HPDE6-E6E7 (cell line): ENCODE results near the gene GRIA1.
A peak's percentile ranks its signal among the peaks of the same experiment; 100 is the strongest.
"Not testable (repeated sequence)": the region's sequence is repeated elsewhere in the genome, so short reads cannot be mapped to it uniquely, and the experiment has no call there.

Experiments
- DNase-seq: peaks from one replicate; pipeline ENCODE4 v3.0.0; 2011; ENCODE audit warnings: missing footprints; ENCODE audit errors: extremely low spot score

The GRIA1 gene

DNA sequence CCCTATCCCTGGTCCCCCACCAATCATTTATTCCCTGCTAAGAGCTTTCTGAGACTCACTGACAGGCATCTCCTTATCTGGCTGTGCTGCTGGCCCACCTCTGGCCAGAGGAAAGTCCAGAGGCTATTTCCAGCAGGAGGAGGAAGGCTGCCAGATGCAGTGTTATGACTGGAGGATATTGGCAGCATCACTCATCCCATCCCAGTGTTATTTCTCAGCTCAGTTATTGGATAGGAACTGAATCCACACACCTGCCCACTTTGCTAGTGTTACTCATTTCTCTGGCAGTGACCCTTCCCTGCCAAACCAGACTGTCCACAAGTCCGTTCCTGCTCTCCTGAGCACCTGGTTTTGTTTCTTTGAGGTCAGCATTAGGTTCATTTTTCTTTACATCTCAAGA is 228.2 kb downstream of the GRIA1 start:
- peak; percentile 45 for DNase-seq

DNA sequence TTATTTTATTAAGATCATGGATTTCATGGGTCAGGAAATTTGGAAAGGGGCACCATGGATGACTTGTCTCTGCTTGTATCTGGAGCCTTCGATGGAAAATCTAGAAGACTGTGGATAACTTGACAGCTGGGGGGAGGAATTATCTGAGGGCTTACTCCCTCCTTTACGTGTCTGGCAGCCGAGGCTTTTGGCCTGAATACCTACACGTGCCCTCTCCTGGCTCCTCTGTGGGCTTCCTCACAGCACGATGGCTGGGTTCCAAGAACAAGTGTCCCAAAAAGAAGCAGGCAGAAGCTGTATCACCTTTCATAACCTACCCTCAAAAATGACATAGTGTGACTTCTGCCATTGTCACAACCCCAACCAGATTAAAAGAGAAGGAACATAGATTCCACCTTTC is 228.9 kb downstream of the GRIA1 start:
- no peak for DNase-seq

DNA sequence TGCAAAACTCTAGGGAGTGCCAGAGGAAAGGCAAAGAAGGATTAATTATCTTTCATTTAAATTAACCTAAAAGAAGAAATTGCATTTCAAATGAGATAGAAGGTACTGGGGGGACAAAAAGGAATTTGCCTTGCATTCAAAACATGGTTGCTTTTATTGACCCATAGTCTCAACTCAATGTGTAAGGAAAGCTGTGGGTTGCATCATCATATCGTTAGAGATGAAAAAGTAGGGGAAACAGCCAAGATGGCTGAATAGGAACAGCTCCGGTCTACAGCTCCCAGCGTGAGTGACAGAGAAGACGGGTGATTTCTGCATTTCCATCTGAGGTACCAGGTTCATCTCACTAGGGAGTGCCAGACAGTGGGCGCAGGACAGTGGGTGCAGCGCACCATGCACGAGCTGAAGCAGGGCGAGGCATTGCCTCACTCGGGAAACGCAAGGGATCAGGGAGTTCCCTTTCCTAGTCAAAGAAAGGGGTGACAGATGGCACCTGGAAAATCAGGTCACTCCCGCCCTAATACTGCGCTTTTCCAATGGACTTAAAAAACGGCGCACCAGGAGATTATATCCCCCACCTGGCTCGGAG is 232.6 kb downstream of the GRIA1 start:
- DNase-seq, result not testable (repeated sequence)

DNA sequence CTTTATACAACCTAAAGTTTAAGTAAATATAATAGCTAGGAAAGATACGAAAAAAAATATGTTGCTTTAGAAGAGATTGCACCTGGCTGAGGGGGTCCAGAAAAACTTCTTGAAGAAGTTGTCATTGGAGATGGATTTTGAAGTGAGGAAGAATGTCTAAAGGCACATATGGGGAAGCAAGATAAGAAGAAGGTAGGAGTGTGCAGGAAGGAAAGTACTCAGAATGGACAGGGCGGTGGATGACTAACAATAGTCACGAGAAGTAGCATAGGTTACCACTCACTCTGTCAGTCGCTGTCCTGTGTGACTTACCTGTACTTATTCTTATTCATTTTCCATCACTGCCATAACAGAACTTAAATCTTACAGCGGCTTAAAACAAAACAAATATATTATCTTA is 251.6 kb downstream of the GRIA1 start:
- DNase-seq, result no peak

DNA sequence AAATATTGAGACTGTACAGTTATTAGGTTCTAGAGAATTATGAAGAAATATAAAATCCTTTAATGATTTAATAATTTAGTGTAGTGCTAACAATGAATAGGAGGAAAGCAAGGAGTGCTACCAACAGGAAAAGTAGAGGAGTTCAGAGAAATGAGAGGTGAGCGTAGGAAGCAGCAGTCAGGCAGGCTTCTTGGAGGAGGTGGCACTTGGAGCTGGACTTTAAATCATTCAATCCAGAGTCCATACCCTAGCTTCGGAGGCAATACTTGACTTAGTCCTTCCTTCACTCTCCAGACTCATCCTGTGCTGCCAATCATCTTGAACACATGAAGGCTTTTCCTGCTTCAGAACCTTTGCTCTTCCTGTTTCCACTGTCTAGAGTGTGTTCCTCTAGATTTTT is 254.3 kb downstream of the GRIA1 start:
- DNase-seq, result no peak

DNA sequence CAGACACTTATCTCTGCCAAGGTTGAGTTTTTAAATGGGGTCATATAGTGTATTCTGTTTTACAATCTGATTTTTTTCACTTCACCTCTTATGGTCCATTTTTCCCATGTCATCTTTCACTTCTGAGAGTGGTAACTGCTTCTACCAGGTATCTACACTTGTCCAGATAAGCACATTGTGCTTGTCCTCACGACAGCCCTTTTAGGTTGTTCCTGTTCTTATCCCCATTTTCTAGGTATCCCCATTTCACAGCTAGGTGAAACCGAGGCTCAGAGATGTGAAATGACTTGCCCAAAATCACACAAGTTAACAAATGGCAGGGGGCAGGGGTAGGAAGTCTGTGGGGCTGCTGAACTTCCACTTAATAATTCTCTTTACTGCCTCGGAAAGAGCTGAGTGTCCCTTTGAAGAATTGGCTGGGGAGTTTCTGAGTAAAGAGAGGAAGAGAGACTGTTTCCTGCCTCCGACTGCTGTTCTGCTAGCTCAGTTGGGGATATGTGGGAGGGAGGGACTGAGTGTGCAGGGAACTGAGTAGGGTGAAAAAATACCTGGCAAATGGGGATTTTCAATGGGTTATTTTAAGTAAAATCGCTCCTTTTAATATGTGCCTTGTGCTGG is 255.4 kb downstream of the GRIA1 start:
- no peak for DNase-seq

DNA sequence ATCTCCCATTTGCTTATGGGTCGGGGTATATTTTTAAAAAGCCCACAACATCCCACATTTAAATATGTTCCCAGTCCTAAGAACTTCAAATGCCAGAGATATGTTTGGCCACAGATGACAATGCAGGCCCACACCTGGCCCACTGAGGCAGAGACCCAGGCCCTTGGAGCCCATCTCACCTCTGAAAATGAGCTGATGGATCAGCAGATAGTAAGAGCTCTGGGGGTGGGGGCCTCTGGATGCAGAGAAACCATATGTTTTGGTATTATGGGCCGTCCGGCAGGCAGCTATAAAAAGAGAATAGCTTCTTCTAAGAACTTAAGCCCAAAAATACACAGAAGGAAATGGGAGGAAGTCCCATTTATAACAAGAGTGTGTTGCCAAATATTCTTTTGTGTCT is 256.0 kb downstream of the GRIA1 start:
- DNase-seq, result no peak

DNA sequence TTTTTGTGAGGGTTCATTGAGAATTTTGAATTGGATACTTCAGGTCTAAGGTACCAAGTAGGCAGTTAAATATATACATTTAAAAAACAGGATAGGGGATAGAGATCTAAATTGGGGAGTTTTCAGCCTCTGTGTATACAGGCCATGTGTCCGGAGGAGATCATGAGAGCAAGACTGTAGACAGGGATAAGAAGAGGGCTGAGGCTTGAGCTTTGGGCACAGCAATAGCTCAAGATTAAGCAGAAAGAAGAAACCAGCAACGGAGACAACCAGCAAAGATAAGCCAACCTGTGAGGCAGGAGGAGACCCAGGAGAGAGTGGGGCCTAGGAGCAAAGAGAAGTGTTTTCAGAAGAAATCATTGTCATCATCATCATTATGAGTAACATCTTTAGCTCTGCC is 258.4 kb downstream of the GRIA1 start:
- no peak for DNase-seq

DNA sequence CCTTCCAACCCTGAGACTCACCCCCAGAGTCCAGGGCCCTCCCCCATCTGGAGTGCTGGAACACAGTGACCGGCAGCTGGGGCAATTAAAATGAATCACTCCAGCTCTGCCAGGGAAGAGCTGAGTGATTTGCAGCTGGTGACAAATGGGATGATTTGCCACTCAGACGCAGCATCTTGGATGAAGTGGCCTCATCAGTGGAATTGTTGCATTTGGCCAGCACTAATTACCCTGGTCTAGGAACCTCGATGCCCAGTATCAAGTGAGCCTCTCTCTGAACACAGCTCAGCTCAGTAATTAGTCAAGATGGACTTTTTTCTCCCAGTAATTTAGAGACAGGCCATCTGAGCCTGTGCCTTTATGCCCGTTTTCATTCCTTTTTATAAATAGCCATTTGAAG is 259.5 kb downstream of the GRIA1 start:
- no peak for DNase-seq

DNA sequence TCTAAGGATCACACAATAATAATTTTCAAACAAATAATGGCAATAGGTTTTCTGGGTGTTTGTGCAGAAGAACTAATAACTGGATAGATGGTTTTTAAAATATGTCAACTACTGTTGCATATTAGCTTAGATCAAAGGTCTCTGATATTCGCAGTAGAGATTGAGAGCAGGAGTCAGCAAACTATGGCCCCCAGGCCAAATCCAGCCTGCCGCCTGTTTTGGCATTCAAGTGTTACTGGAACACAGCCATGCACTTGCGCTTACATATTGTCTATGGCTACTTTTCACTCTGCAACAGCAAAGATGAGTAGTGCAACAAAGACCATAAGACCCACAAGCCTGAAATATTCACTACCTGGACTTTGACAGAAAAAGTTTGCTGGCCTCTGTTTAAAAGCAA is 260.8 kb downstream of the GRIA1 start:
- DNase-seq, result no peak

DNA sequence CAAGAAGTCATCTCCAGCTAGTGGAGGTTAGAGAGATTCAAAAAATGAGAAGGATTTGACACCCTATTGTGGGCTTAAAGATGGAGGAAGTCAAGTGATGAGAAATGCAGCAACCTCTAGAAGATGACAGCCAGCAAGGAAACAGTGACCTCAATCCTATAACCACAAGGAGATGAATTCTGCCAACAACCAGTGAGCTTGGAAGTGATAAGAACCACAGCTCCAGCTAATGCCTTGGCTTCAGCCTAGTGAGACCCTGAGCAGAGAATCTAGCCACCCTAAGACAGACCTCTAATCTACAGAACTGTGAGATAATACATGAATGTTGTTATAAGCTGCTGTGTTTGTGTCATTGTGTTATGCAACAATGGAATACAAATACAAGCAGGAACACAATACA is 262.4 kb downstream of the GRIA1 start:
- no peak for DNase-seq

DNA sequence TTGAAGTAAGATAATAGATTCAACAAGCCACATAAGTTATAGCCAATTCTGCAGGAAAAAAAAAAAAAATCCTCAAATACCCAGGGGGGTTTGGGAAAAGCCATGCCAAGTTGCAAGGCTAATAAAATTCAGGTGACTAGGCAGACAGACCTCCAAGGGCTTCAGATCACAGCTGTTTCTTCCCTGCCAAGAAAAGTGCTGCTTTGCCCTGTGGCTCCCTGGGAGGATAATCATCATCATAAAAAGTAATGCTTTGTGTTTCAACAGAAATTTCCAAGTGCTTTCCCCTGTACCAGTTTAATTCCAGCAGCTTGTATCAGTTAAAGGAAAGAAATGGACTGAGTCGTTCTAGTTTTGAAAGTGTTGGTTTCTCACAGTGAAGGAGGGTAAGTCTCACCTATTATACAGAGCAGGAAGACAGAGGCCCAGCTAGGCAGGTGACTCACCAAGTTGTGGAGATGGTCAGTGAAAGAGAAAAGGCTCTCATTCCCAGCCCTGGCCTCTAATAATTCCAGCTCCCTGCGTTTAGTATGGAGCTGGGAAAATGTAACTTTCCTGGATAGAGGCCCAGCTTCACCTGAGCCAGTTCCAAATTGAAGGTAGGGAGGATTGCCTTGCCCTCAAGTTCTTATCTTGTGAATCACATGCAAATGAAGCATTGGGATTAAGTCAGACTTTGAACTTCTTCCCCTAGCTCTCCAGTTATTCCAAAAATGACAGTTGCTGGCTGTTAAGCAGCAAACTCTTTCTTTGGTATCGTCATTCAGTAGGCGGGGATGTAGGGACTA is 263.4 kb downstream of the GRIA1 start:
- peak; percentile 10 for DNase-seq

DNA sequence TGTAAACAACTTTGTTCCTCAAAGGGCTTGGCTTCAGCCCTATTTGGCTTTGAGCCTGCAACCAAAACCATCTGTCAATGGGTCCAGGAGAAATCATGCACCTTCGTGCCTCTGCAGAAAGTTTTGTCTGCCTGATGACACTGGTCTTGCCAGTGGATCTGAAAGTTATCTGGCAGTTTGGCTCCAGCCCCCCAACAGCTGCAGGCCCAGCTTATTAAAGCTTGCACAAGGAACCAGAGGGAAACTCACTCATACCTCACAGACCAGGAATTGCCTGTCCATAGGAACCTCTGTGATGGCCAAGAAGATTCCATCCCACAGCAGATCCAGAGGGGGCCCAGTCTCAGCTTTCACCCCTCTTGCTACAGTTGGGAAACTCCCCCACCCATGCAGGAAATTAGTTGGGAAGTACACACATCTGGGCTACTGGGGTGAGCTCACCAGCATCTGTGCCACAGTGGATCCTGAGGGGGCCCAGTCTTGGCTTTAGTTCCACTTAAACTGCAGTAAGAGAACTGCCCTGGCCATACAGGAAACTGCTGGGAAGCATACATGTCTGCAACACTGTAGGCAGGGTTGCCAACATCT is 265.5 kb downstream of the GRIA1 start:
- no peak for DNase-seq

DNA sequence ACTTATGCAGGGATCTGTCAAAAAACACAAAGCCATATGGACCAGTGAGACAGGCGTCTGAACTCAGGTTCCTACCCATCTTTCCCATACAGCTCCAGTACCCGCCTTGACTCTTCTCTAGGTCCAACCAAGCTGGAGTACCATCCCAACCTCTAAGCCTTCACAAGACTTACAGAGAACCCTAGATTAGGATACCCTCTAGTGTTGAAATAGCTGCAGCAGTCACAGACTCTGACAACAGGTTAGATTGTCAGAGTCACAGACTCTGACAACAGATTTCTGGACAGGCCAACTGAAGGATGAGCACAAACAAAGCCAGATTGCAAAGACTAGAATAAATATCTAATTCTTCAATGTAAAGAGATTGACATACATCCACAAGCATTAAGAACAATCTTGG is 266.1 kb downstream of the GRIA1 start:
- no peak for DNase-seq

DNA sequence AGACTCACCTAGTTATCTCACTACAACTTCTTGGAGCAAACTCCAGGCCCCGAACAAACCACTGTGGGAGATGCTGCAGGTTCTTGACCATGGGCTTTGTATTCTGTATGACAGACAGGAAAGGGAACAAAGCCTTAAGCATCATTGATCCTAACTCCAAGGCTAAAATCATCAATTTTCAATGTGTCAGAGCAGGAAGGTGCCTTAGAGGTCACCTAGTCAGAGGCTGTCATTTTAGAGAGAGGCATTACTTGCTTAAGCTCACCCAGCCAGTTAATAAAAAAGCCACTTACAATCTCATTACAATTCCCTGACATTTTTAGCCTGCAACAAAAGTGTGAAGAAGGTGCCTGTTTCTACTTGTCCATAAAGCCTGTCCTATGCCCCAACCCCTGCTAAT is 275.5 kb downstream of the GRIA1 start:
- no peak for DNase-seq

DNA sequence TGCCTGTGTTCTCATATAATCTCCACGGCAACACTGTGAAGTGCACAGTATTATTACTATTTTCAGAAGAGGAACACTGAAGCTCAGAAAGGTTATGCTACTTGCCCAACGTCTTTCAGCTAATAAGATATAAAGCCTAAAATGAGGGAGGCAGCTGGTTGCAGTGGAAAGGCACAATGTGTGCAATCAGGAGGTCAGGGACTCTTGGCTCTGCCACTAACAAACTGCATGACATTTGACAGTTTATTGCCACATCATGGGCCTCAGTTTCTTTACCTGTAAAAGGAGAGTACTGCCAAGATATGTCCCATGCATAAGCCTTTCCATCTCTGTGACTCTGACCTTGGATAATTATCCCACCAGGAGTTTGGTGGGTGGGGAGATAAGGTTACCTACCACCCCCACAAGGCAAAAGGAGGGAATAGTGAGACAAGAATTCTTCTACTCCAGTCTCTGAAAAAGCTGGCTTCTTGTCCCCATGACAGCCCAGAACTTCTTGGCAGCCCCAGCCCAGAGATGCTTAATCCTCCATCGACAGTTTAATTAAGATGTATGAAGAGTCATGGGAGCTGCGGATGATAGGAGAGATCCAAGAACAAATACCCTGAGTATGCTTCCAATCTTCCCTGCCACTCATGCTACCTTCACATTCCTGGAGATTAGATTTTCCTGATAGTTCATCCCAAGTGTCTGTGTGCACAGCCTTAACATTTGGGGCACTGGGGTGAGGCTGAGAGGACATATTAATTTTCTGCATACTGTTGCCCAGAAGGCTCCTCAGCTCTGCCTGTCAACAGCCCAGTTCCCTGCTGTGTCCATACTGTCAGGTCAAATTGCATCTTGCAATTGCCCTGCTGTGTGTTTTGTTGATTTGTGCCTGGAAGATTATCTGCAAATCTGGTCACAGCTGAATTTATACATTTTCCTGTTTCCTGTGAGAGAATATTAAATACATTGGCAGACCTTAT is 277.0 kb downstream of the GRIA1 start:
- DNase-seq, result no peak

DNA sequence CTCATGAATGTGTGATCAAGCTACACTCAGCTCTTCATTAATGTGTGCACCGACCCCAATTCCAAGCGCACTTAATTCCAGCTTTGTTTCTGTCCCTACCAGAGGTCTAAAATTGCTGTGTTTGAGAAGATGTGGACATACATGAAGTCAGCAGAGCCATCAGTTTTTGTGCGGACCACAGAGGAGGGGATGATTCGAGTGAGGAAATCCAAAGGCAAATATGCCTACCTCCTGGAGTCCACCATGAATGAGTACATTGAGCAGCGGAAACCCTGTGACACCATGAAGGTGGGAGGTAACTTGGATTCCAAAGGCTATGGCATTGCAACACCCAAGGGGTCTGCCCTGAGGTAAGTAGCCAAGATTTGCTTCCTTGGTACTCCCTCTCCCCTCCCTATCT is 279.6 kb downstream of the GRIA1 start:
- DNase-seq, result no peak

DNA sequence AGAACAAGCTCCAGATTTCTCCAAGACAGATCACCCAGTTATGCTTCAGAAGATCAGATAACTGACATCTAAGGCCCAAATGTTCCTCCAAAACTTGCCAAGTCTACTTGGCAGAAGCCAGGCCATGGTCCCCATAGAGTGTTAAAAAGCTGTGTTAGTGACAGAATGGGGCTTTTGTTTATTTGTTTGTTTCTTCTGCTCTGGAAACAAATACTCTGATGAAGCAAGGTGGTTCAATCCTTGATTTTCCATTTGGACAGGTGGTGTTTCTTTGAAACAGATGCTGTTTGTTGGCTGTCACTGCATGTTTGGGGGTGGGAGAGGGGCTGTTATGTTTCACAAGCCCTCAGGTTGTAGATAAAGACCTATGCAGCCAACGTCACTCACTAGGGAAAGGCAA is 284.2 kb downstream of the GRIA1 start:
- DNase-seq, result no peak

DNA sequence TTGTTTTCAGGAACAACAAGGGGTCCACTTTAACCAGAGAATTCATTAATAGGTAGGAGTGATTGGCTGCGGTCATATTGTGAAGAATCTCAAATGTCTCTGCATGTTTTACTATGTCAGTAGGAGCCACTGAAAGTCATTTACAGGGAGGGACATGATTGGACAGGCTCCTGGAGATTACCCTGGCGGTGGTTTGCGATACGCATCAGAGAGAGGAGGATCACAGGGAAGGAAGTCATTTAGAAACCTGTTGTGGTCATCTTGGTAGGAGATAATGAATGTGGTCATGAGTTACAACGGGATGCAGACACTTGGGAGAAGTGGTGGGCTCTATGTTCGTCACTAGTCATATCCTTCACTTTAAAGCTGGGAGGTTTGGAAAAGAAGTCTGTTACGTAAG is 285.5 kb downstream of the GRIA1 start:
- no peak for DNase-seq

DNA sequence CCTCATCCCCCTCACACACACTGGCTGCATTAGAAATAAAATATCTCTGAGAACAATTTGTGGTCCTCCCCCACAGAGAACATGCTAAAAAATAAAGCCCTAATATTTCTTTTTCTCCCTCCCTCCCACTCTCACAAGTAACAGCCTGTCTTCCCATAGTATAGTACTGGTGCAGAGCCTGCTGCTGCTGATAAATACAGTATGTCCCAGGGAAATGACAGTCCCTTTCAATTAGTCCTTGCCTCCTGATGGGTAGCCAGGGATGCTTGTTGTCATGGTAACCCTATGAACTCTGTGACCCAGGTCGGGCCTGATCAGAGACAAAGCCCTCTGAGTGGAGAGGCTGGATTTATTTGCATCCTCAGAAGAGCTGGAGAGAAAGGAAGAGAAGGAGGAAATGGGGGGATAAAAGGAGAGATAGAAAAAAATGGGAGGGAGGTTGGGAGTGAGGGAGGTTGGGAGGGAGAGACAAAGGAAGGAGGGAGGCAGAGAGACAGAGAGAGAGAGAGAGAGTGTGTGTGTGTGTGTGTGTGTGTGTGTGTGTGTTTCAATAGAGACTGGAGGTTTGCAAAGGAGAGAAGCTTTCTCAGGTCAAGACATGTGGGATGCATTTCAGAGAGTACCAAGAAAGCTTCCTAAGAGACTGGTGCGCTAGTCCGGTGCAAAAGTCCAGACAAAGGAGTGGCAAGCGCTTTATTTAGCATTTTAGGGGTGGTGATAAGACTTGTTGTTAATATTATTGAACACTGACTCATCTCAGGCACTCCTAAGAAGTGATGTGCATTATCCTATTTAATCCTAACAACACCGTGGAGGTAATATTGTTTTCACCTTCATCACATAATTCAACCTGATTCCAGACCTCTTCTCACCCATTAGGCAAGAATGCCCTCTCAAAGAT is 287.5 kb downstream of the GRIA1 start:
- DNase-seq, result no peak

DNA sequence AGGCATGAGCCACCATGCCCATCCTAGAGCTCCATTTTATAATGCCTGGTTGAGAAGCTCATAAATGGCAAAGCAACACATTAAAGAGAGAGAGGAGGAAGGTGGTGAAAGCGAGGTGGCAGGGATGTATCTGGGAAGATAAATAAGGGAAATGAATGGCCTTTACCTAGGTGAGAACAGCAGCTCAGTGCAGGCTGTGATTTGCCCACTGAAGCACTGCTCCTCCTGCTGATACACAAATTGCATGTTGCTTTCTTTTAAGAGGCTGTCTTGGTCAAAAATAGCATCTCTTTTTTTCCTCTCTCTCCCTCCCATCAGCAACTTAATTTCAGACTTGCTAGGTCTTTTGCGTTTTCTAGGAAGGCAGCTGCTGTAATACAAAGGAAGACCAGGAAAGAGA is 289.4 kb downstream of the GRIA1 start:
- no peak for DNase-seq
